Sigmoid colon (tissue), 7 donors: ENCODE results near the gene ATG9B. TPM values are rescaled to one million over a fixed set of nuclear protein-coding genes. Genes with fewer than 3 reads are reported as not detected.

Experiments
- DNase-seq: peaks from one replicate; pipeline ENCODE4 v3.0.0-alpha.2; 2019
- H3K27ac ChIP-seq, 4 donors: fragments of 200-600 bp; sonication (generic); one replicate each; pipeline ENCODE4 v1.5.1; 2016 to 2019; ENCODE audit warnings: mild to moderate bottlenecking in 1 of 4
- H3K27me3 ChIP-seq, 3 donors: fragments of 200-600 bp; sonication (generic); one replicate each; pipeline ENCODE4 v1.5.1; 2019; ENCODE audit warnings: mild to moderate bottlenecking in 1 of 3
- H3K36me3 ChIP-seq, 4 donors: fragments of 200-600 bp; sonication (generic); one replicate each; pipeline ENCODE4 v1.5.1; 2016 to 2019
- H3K4me1 ChIP-seq, 4 donors: fragments of 200-600 bp; sonication (generic); one replicate each; pipeline ENCODE4 v1.5.1; 2017 to 2019
- H3K4me3 ChIP-seq, 4 donors: fragments of 200-600 bp; sonication (generic); one replicate each; pipeline ENCODE4 v1.5.1; 2017 to 2019; ENCODE audit warnings: mild to moderate bottlenecking in 2 of 4, moderate library complexity in 1 of 4
- H3K9me3 ChIP-seq, 4 donors: fragments of 200-600 bp in 3 of 4; sonication (generic) in 3 of 4; one replicate each; pipeline versions ENCODE4 v1.5.1 to v1.6.1; 2013 to 2019
- CTCF ChIP-seq, 4 experiments: fragments of 450-650 bp in 3 of 4; fragments of 200-600 bp in 1 of 4; IDR thresholded peaks; one replicate each; pipeline ENCODE4 v1.5.1; 2016 to 2019; ENCODE audit warnings: antibody characterized with exemption in 4 of 4, mild to moderate bottlenecking in 3 of 4, moderate library complexity in 2 of 4
- EP300 ChIP-seq, 4 donors: sonication (generic); formaldehyde crosslinking; IDR thresholded peaks; one replicate each; pipeline ENCODE4 v1.6.1; 2017; ENCODE audit warnings: antibody characterized with exemption in 4 of 4
- POLR2A ChIP-seq, 2 donors: fragments of 450-650 bp; IDR thresholded peaks; one replicate each; pipeline ENCODE4 v1.6.1; 2016; ENCODE audit warnings: antibody characterized with exemption in 2 of 2, mild to moderate bottlenecking in 2 of 2, moderate library complexity in 2 of 2
- POLR2AphosphoS5 ChIP-seq, 4 donors: sonication (generic); formaldehyde crosslinking; IDR thresholded peaks; one replicate each; pipeline ENCODE4 v1.6.1; 2017; ENCODE audit warnings: antibody characterized with exemption in 4 of 4
- WGBS, 2 donors: extraction: QIAGEN DNeasy Blood & Tissue Kit; methylation state at CpG; one replicate each; pipeline ENCODE4 v1.1.7; 2013; 5-methylcytosine and 5-hydroxymethylcytosine counted together
- intact Hi-C: fragments of 100-400 bp; cut with DNase I; formaldehyde crosslinking; loops from one replicate; pipeline ENCODE4 v1.15.1; 2023
- polyA plus RNA-seq, 3 donors: library from polyadenylated mRNA; stranded (reverse); fragments of 200-250 nt; gene quantifications; one replicate each; pipeline ENCODE4 v1.2.3, GENCODE V29; 2013
- total RNA-seq, 4 donors: library from RNA; depleted of rRNA; stranded (reverse); fragments of >200 nt; gene quantifications; one replicate each; pipeline ENCODE4 v1.1.0, GENCODE V29; 2016
- donor health status: healthy with polysubstance abuse.
- donor health status: Bipolar disorder and iron deficiency.
- donor health status: healthy.

Gene ATG9B
- total and polyA plus RNA-seq, 7 donors, result 1.2 to 1.6 TPM; not detected in 5

GRCh38 chr7:150999001-150999400 is 25.3 kb downstream of the ATG9B start:
- Histone ChIP-seq H3K27me3 (peaks cover 0 to 11% (median 0%) of the 10 kb centered on the region in 3 donors), H3K4me1 (no peaks in the 10 kb centered on the region), H3K36me3 (no peaks in the 10 kb centered on the region), H3K4me3 (no peak overlapping the region), H3K27ac (no peak overlapping the region), H3K9me3 (no peaks in the 10 kb centered on the region)
- intact Hi-C loops, result no loop called here
- no peak for TF ChIP-seq POLR2A (IDR thresholded peaks at IDR 0.05)
- TF ChIP-seq EP300 (IDR thresholded peaks at IDR 0.05), result no peak
- no peak for TF ChIP-seq CTCF (IDR thresholded peaks at IDR 0.05)
- TF ChIP-seq POLR2AphosphoS5 (IDR thresholded peaks at IDR 0.05), result no peak
- WGBS, 2 donors, result 90 to 94% methylated on average over 12 of the region's 12 CpGs
- no peak for DNase-seq

GRCh38 chr7:150998341-150998740 is 26.0 kb downstream of the ATG9B start:
- H3K9me3 ChIP-seq, result no peaks in the 10 kb centered on the region
- H3K36me3 ChIP-seq, result no peaks in the 10 kb centered on the region
- no peak for DNase-seq
- H3K4me1 ChIP-seq, result no peaks in the 10 kb centered on the region
- peaks cover 0 to 11% (median 0%) of the 10 kb centered on the region in 3 donors for H3K27me3 ChIP-seq
- no peak overlapping the region for H3K27ac ChIP-seq
- intact Hi-C loops, result no loop called here
- 85% methylated on average over 20 of the region's 20 CpGs for WGBS, 2 donors
- no peak overlapping the region for H3K4me3 ChIP-seq
- no peak for TF ChIP-seq POLR2A (IDR thresholded peaks at IDR 0.05)
- no peak for TF ChIP-seq EP300 (IDR thresholded peaks at IDR 0.05)
- no peak for TF ChIP-seq CTCF (IDR thresholded peaks at IDR 0.05)
- TF ChIP-seq POLR2AphosphoS5 (IDR thresholded peaks at IDR 0.05), result no peak

GRCh38 chr7:150997817-150998216 is 26.5 kb downstream of the ATG9B start:
- H3K27ac ChIP-seq, result no peak overlapping the region
- WGBS, 2 donors, result 85 to 90% methylated on average over 5 of the region's 5 CpGs
- no peaks in the 10 kb centered on the region for H3K36me3 ChIP-seq
- H3K27me3 ChIP-seq, result peaks cover 0 to 11% (median 0%) of the 10 kb centered on the region in 3 donors
- H3K9me3 ChIP-seq, result no peaks in the 10 kb centered on the region
- intact Hi-C loops, result no loop called here
- H3K4me1 ChIP-seq, result no peaks in the 10 kb centered on the region
- TF ChIP-seq EP300 (IDR thresholded peaks at IDR 0.05), result no peak
- TF ChIP-seq POLR2AphosphoS5 (IDR thresholded peaks at IDR 0.05), result no peak
- no peak for TF ChIP-seq CTCF (IDR thresholded peaks at IDR 0.05)
- TF ChIP-seq POLR2A (IDR thresholded peaks at IDR 0.05), result no peak
- H3K4me3 ChIP-seq, result no peak overlapping the region
- no peak for DNase-seq

DNA sequence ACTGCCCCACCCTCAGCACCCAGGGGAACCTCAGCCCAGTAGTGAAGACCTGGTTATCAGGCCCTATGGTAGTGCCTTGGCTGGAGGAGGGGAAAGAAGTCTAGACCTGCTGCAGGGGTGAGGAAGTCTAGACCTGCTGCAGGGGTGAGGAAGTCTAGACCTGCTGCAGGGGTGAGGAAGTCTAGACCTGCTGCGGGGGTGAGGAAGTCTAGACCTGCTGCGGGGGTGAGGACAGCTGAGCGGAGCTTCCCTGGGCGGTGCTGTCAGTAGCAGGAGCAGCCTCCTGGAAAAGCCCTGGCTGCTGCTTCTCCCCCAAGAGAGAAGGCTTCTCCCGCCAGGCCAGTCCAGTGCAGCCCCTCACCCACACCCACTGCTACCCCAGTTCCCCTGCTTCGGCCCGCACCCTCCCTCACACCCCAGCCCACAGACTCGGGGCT is 27.2 kb downstream of the ATG9B start:
- no peak overlapping the region for H3K4me3 ChIP-seq
- no peaks in the 10 kb centered on the region for H3K36me3 ChIP-seq
- no peak overlapping the region for H3K27ac ChIP-seq
- intact Hi-C loops, result no loop called here
- 79 to 91% methylated on average over 8 of the region's 8 CpGs for WGBS, 2 donors
- no peaks in the 10 kb centered on the region for H3K9me3 ChIP-seq
- TF ChIP-seq CTCF (IDR thresholded peaks at IDR 0.05) (no peak), POLR2AphosphoS5 (IDR thresholded peaks at IDR 0.05) (no peak), EP300 (IDR thresholded peaks at IDR 0.05) (no peak), POLR2A (IDR thresholded peaks at IDR 0.05) (no peak)
- H3K4me1 ChIP-seq, result no peaks in the 10 kb centered on the region
- peaks cover 0 to 11% (median 0%) of the 10 kb centered on the region in 3 donors for H3K27me3 ChIP-seq
- DNase-seq, result no peak
